ENCODE results near the gene TASP1. TPM values are rescaled to one million over a fixed set of nuclear protein-coding genes. Genes with fewer than 3 reads are reported as not detected.

TASP1 gene, protein sequence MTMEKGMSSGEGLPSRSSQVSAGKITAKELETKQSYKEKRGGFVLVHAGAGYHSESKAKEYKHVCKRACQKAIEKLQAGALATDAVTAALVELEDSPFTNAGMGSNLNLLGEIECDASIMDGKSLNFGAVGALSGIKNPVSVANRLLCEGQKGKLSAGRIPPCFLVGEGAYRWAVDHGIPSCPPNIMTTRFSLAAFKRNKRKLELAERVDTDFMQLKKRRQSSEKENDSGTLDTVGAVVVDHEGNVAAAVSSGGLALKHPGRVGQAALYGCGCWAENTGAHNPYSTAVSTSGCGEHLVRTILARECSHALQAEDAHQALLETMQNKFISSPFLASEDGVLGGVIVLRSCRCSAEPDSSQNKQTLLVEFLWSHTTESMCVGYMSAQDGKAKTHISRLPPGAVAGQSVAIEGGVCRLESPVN
- 6.4 TPM for polyA plus RNA-seq (2013, experiment 1 of 2)
- polyA plus RNA-seq (2013, experiment 2 of 2), result 6.1 TPM

DNA sequence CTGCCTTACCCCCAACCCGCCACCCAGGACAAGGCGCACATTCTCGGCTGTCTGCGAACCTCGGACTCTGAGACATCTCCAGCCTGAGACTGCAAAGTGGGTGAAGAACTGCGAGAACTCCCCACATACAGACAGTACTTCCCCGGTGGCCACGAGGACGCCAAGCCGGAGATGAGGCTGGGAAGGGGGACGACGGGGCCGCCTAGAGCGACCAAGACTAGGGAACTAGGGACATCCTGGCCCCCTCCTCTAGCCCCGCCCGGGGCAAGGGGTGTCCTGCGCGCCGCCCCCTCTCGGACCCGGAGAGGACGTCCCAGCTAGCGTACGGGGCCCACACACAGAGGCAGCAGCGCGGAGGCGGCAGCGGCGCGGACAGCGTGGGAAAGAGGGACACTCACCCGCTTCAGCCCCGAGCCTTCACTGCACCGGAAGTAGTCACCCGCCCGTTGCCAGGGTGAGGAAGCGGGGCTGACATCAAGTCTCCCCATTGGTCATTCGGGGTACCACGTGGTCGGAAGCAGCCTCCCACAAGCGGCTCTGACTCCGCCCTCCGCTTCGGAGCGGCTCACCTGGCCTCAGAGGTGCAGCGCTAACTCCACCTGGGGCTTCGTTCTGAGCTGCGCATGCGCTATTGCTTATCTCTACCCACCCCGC, at the start of gene TASP1:
Gene TASP1, minus strand, starts transcription at position 437 of the 654 bp plus-strand sequence. CDS start 8,854 bp downstream, outside the sequence.
- Histone ChIP-seq H3K18ac (ENCODE audit: low read depth in 1 of 2, low read length in 2 of 2) (peak within 1 kb of the TSS; percentile 67 to 80), H2AK5ac (ENCODE audit: low read length, severe bottlenecking) (no peak within 1 kb of the TSS), H3K9me3 (ENCODE audit: control insufficient read depth, low read length) (no peaks in the 10 kb centered on the region), H3K4me1 (ENCODE audit: control insufficient read depth, insufficient read depth, low read depth, low read length) (no peaks in the 10 kb centered on the region), H3K36me3 (ENCODE audit: control insufficient read depth in 1 of 2, insufficient read depth in 2 of 2, low read depth in 1 of 2, low read length in 2 of 2) (no peaks in the 10 kb centered on the region), H2BK15ac (ENCODE audit: low read depth, poor library complexity, severe bottlenecking) (no peak within 1 kb of the TSS), H3K23ac (ENCODE audit: low read length in 2 of 2) (no peak within 1 kb of the TSS), H2AFZ (ENCODE audit: low read depth, low read length) (peak within 1 kb of the TSS; percentile 98), H4K8ac (ENCODE audit: low read length) (peak within 1 kb of the TSS; percentile 95), H2BK12ac (ENCODE audit: low read length in 2 of 2) (no peak within 1 kb of the TSS), H4K91ac (ENCODE audit: low read length) (peak within 1 kb of the TSS; percentile 6), H2BK5ac (ENCODE audit: low read depth, low read length, poor library complexity, severe bottlenecking) (no peak within 1 kb of the TSS), H3K4me2 (ENCODE audit: low read length, poor library complexity, severe bottlenecking) (peak within 1 kb of the TSS; percentile 88), H3K27me3 (ENCODE audit: control insufficient read depth in 1 of 2, insufficient read depth in 1 of 2, low read length in 2 of 2) (peaks cover 4 to 16% of the 10 kb centered on the region in 2 experiments), H3K9ac (ENCODE audit: low read length) (peak within 1 kb of the TSS; percentile 93), H3K4me3 (ENCODE audit: insufficient read depth in 1 of 2, low read depth in 1 of 2, low read length in 2 of 2) (peak within 1 kb of the TSS; percentile 94 to 100), H3K79me1 (replicated peaks; ENCODE audit: low read length, poor library complexity, severe bottlenecking) (peaks cover 5% of the 10 kb centered on the region), H3K4ac (ENCODE audit: low read depth in 1 of 2, low read length in 2 of 2) (peak within 1 kb of the TSS in 1 of 2 experiments; percentile 75), H2BK120ac (ENCODE audit: low read depth, low read length) (no peak within 1 kb of the TSS), H3K27ac (ENCODE audit: low read length, poor library complexity, severe bottlenecking) (peak within 1 kb of the TSS; percentile 5), H3K14ac (ENCODE audit: low read length in 2 of 2) (peak within 1 kb of the TSS in 1 of 2 experiments; percentile 8)
- under 1% methylated on average over 40 of the region's 50 CpGs for WGBS
- peak; percentile 96 for DNase-seq

DNA sequence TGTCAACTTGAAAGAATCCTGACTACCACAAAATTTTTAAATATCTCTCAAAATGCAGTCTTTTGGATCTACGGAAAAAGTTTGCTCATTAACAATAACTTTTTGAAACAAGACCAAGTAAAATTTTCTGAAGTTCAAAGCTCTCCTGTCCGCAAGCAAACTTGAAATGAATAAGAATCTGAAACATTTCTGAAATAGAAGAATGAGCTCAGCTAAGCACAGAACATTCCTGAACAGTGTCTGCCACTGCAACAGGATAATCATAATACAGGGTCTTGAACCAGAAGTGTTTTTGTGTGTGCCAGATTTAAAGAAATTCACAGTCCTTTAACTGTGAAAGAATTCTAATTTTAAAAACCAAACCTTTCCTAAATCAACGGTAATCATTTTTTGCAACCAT, 49.1 kb upstream of the TASP1 start:
- Histone ChIP-seq H3K36me3 (ENCODE audit: control insufficient read depth in 1 of 2, insufficient read depth in 2 of 2, low read depth in 1 of 2, low read length in 2 of 2) (no peaks in the 10 kb centered on the region), H3K23ac (ENCODE audit: low read length in 2 of 2) (no peak overlapping the region), H4K8ac (ENCODE audit: low read length) (no peak overlapping the region), H3K27me3 (ENCODE audit: control insufficient read depth in 1 of 2, insufficient read depth in 1 of 2, low read length in 2 of 2) (peaks cover 0 to 6% of the 10 kb centered on the region in 2 experiments), H2BK5ac (ENCODE audit: low read depth, low read length, poor library complexity, severe bottlenecking) (no peak overlapping the region), H3K4me2 (ENCODE audit: low read length, poor library complexity, severe bottlenecking) (no peak overlapping the region), H3K27ac (ENCODE audit: low read length, poor library complexity, severe bottlenecking) (no peak overlapping the region), H3K4me1 (ENCODE audit: control insufficient read depth, insufficient read depth, low read depth, low read length) (no peaks in the 10 kb centered on the region), H3K14ac (ENCODE audit: low read length in 2 of 2) (no peak overlapping the region), H4K91ac (ENCODE audit: low read length) (no peak overlapping the region), H2AK5ac (ENCODE audit: low read length, severe bottlenecking) (no peak overlapping the region), H3K4me3 (ENCODE audit: insufficient read depth in 1 of 2, low read depth in 1 of 2, low read length in 2 of 2) (no peak overlapping the region), H3K4ac (ENCODE audit: low read depth in 1 of 2, low read length in 2 of 2) (no peak overlapping the region), H3K9me3 (ENCODE audit: control insufficient read depth, low read length) (no peaks in the 10 kb centered on the region), H3K9ac (ENCODE audit: low read length) (no peak overlapping the region), H2BK120ac (ENCODE audit: low read depth, low read length) (no peak overlapping the region), H2BK15ac (ENCODE audit: low read depth, poor library complexity, severe bottlenecking) (no peak overlapping the region), H3K79me1 (replicated peaks; ENCODE audit: low read length, poor library complexity, severe bottlenecking) (no peaks in the 10 kb centered on the region), H2AFZ (ENCODE audit: low read depth, low read length) (no peak overlapping the region), H2BK12ac (ENCODE audit: low read length in 2 of 2) (no peak overlapping the region), H3K18ac (ENCODE audit: low read depth in 1 of 2, low read length in 2 of 2) (no peak overlapping the region)
- over 99% methylated on average over 3 of the region's 3 CpGs for WGBS
- no peak for DNase-seq

DNA sequence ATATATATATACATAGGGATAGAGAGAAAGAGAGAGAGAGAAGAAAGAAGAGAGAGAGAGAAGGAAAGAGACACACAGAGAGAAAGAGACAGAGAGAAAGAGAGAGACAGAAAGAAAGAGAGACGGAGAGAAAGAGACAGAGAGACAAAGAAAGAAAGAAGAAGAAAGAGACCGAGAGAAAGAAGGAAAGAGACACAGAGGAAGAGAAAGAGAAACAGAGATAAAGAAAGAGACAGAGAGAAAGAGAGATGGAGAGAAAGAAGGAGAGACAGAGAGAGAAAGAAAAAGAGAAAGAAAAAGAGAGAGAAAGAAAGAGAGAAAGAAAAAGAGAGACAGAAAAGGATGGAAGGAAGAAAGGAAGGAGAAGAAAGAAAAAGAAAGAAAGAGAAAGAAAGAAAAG, 46.9 kb upstream of the TASP1 start:
- H3K4ac ChIP-seq (ENCODE audit: low read depth in 1 of 2, low read length in 2 of 2), result no peak overlapping the region
- no peak for DNase-seq
- WGBS, result 80% methylated on average over 2 of the region's 2 CpGs
- H3K18ac ChIP-seq (ENCODE audit: low read depth in 1 of 2, low read length in 2 of 2), result no peak overlapping the region
- no peak overlapping the region for H3K4me3 ChIP-seq (ENCODE audit: insufficient read depth in 1 of 2, low read depth in 1 of 2, low read length in 2 of 2)
- H3K27ac ChIP-seq (ENCODE audit: low read length, poor library complexity, severe bottlenecking), result no peak overlapping the region
- no peak overlapping the region for H2AFZ ChIP-seq (ENCODE audit: low read depth, low read length)
- H2BK15ac ChIP-seq (ENCODE audit: low read depth, poor library complexity, severe bottlenecking), result no peak overlapping the region
- H3K14ac ChIP-seq (ENCODE audit: low read length in 2 of 2), result no peak overlapping the region
- no peaks in the 10 kb centered on the region for H3K36me3 ChIP-seq (ENCODE audit: control insufficient read depth in 1 of 2, insufficient read depth in 2 of 2, low read depth in 1 of 2, low read length in 2 of 2)
- H2AK5ac ChIP-seq (ENCODE audit: low read length, severe bottlenecking), result no peak overlapping the region
- no peak overlapping the region for H2BK120ac ChIP-seq (ENCODE audit: low read depth, low read length)
- no peaks in the 10 kb centered on the region for H3K79me1 ChIP-seq (replicated peaks; ENCODE audit: low read length, poor library complexity, severe bottlenecking)
- no peak overlapping the region for H3K9ac ChIP-seq (ENCODE audit: low read length)
- no peak overlapping the region for H4K8ac ChIP-seq (ENCODE audit: low read length)
- no peak overlapping the region for H4K91ac ChIP-seq (ENCODE audit: low read length)
- no peak overlapping the region for H2BK5ac ChIP-seq (ENCODE audit: low read depth, low read length, poor library complexity, severe bottlenecking)
- no peak overlapping the region for H2BK12ac ChIP-seq (ENCODE audit: low read length in 2 of 2)
- H3K23ac ChIP-seq (ENCODE audit: low read length in 2 of 2), result no peak overlapping the region
- no peaks in the 10 kb centered on the region for H3K9me3 ChIP-seq (ENCODE audit: control insufficient read depth, low read length)
- H3K4me2 ChIP-seq (ENCODE audit: low read length, poor library complexity, severe bottlenecking), result no peak overlapping the region
- no peaks in the 10 kb centered on the region for H3K4me1 ChIP-seq (ENCODE audit: control insufficient read depth, insufficient read depth, low read depth, low read length)
- peaks cover 0 to 6% of the 10 kb centered on the region in 2 experiments for H3K27me3 ChIP-seq (ENCODE audit: control insufficient read depth in 1 of 2, insufficient read depth in 1 of 2, low read length in 2 of 2)

DNA sequence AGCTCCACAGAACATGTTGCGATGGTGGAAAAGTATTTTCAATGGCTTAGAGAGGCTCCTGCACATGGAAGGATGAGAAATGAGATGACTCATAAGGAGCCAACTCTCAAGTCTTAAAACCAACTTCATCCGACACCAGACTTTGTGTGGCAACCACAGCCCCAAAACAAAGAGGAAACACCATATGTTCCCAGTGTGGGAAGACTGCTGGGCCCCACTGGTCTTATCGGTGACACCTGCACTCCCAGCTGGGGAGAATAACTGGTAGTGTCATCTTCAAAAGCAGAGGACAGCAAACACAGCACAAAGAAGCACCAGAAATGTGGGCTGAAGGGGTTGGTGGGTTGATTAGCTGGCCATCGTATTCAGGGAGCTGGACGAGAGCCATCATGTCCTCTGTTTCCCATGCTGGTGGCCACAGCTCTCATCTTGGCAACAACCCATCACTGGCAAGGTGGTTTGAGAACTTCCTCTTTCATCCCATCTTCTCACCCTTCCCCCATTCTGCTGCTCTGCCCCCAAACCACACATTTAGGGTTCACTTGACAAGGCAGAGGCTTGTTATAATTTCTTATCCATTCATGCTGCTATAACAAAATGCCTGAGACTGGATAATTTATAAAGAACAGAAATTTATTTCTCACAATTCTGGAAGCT, 46.0 kb upstream of the TASP1 start:
- H3K18ac ChIP-seq (ENCODE audit: low read depth in 1 of 2, low read length in 2 of 2), result no peak overlapping the region
- H3K4me1 ChIP-seq (ENCODE audit: control insufficient read depth, insufficient read depth, low read depth, low read length), result no peaks in the 10 kb centered on the region
- no peak overlapping the region for H2BK15ac ChIP-seq (ENCODE audit: low read depth, poor library complexity, severe bottlenecking)
- H3K4ac ChIP-seq (ENCODE audit: low read depth in 1 of 2, low read length in 2 of 2), result no peak overlapping the region
- 82% methylated on average over 5 of the region's 5 CpGs for WGBS
- peaks cover 0 to 6% of the 10 kb centered on the region in 2 experiments for H3K27me3 ChIP-seq (ENCODE audit: control insufficient read depth in 1 of 2, insufficient read depth in 1 of 2, low read length in 2 of 2)
- H3K79me1 ChIP-seq (replicated peaks; ENCODE audit: low read length, poor library complexity, severe bottlenecking), result no peaks in the 10 kb centered on the region
- H3K23ac ChIP-seq (ENCODE audit: low read length in 2 of 2), result no peak overlapping the region
- DNase-seq, result no peak
- no peak overlapping the region for H2AFZ ChIP-seq (ENCODE audit: low read depth, low read length)
- no peak overlapping the region for H2BK120ac ChIP-seq (ENCODE audit: low read depth, low read length)
- no peak overlapping the region for H3K4me3 ChIP-seq (ENCODE audit: insufficient read depth in 1 of 2, low read depth in 1 of 2, low read length in 2 of 2)
- no peaks in the 10 kb centered on the region for H3K9me3 ChIP-seq (ENCODE audit: control insufficient read depth, low read length)
- no peaks in the 10 kb centered on the region for H3K36me3 ChIP-seq (ENCODE audit: control insufficient read depth in 1 of 2, insufficient read depth in 2 of 2, low read depth in 1 of 2, low read length in 2 of 2)
- no peak overlapping the region for H3K4me2 ChIP-seq (ENCODE audit: low read length, poor library complexity, severe bottlenecking)
- no peak overlapping the region for H3K27ac ChIP-seq (ENCODE audit: low read length, poor library complexity, severe bottlenecking)
- no peak overlapping the region for H3K14ac ChIP-seq (ENCODE audit: low read length in 2 of 2)
- no peak overlapping the region for H2BK5ac ChIP-seq (ENCODE audit: low read depth, low read length, poor library complexity, severe bottlenecking)
- H2BK12ac ChIP-seq (ENCODE audit: low read length in 2 of 2), result no peak overlapping the region
- H4K8ac ChIP-seq (ENCODE audit: low read length), result no peak overlapping the region
- H3K9ac ChIP-seq (ENCODE audit: low read length), result no peak overlapping the region
- no peak overlapping the region for H2AK5ac ChIP-seq (ENCODE audit: low read length, severe bottlenecking)
- H4K91ac ChIP-seq (ENCODE audit: low read length), result no peak overlapping the region
